CD4-positive, alpha-beta memory T cell (primary cell): ENCODE data around the gene CAMTA1. TPM values are rescaled to one million over a fixed set of nuclear protein-coding genes. Genes with fewer than 3 reads are reported as not detected.

Experiments
- CTCF ChIA-PET: fragments of 350-600 bp; sonication (Branson Sonifier 250); formaldehyde crosslinking; loops from one replicate; lab custom pipeline; 2021; ENCODE audit warnings: inconsistent platforms; ENCODE audit not compliant: partially characterized antibody; lab: Charles Lee
- POLR2A ChIA-PET: fragments of 350-600 bp; sonication (Branson Sonifier 250); formaldehyde crosslinking; loops from one replicate; lab custom pipeline; 2021; ENCODE audit not compliant: partially characterized antibody; lab: Charles Lee
- DNase-seq, 5 donors: peaks; one replicate each; pipeline versions ENCODE4 v3.0.0 to v3.0.0-alpha.2; 2020 to 2022; ENCODE audit warnings: mixed read lengths in 1 of 5
- H3K27ac ChIP-seq: one replicate; pipeline ENCODE4 v1.7.0; 2013; ENCODE audit warnings: low read depth, low read length
- H3K27me3 ChIP-seq: 2 replicates; pipeline ENCODE4 v1.7.0; 2013; ENCODE audit warnings: mild to moderate bottlenecking, low read length, moderate library complexity; ENCODE audit not compliant: insufficient read depth
- H3K36me3 ChIP-seq: 2 replicates; pipeline ENCODE4 v1.7.0; 2013; ENCODE audit warnings: mild to moderate bottlenecking, low read length, moderate library complexity; ENCODE audit not compliant: insufficient read depth
- H3K4me1 ChIP-seq: 2 replicates; pipeline ENCODE4 v1.7.0; 2013; ENCODE audit warnings: mild to moderate bottlenecking, low read length, moderate library complexity; ENCODE audit not compliant: insufficient read depth
- H3K4me3 ChIP-seq, 2 donors: one replicate each; pipeline ENCODE4 v1.7.0; 2013; ENCODE audit warnings: low read length in 2 of 2, mild to moderate bottlenecking in 1 of 2
- H3K9me3 ChIP-seq, 2 donors: one replicate each; pipeline ENCODE4 v1.7.0; 2013; ENCODE audit warnings: low read length in 2 of 2, control low read depth in 1 of 2; ENCODE audit not compliant: control insufficient read depth in 1 of 2
- H3K27ac Mint-ChIP-seq, 7 donors: one replicate each; pipeline ENCODE4 v1.8.0; 2020 to 2021; ENCODE audit warnings: mixed read lengths in 7 of 7, mild to moderate bottlenecking in 6 of 7, inconsistent platforms in 3 of 7, moderate library complexity in 3 of 7
- H3K27me3 Mint-ChIP-seq, 2 donors: one replicate each; pipeline ENCODE4 v1.8.0; 2020 to 2021; ENCODE audit warnings: mixed read lengths in 2 of 2
- H3K36me3 Mint-ChIP-seq, 2 donors: one replicate each; pipeline ENCODE4 v1.8.0; 2020 to 2021; ENCODE audit warnings: mixed read lengths in 2 of 2, inconsistent platforms in 1 of 2, mild to moderate bottlenecking in 1 of 2
- H3K4me1 Mint-ChIP-seq, 4 donors: one replicate each; pipeline ENCODE4 v1.8.0; 2020 to 2021; ENCODE audit warnings: mixed read lengths in 4 of 4, mild to moderate bottlenecking in 1 of 4
- H3K4me3 Mint-ChIP-seq, 8 donors: one replicate each; pipeline ENCODE4 v1.8.0; 2020 to 2021; ENCODE audit warnings: mixed read lengths in 8 of 8, mild to moderate bottlenecking in 7 of 8, moderate library complexity in 6 of 8, inconsistent platforms in 3 of 8
- H3K9me3 Mint-ChIP-seq, 8 donors: one replicate each; pipeline ENCODE4 v1.8.0; 2020 to 2021; ENCODE audit warnings: mixed read lengths in 8 of 8, mild to moderate bottlenecking in 5 of 8, inconsistent platforms in 3 of 8, moderate library complexity in 1 of 8
- intact Hi-C: fragments of 100-400 bp; cut with micrococcal nuclease; formaldehyde crosslinking; loops from one replicate; pipeline ENCODE4 v1.15.1; 2023
- polyA plus RNA-seq, 2 donors: library from polyadenylated mRNA; unstranded; fragments of 300-500 nt; fragmentation: Illumina TruSeq; gene quantifications; one replicate each; pipeline ENCODE4 v1.2.3, GENCODE V29; 2021
- total RNA-seq, 2 experiments: library from RNA; stranded (reverse); gene quantifications; one replicate each; pipeline ENCODE4 v1.2.3, GENCODE V29; 2021

Gene CAMTA1
- total and polyA plus RNA-seq, 4 experiments from 2014 or later = 39.1 to 118 (median 59.9) TPM

DNA sequence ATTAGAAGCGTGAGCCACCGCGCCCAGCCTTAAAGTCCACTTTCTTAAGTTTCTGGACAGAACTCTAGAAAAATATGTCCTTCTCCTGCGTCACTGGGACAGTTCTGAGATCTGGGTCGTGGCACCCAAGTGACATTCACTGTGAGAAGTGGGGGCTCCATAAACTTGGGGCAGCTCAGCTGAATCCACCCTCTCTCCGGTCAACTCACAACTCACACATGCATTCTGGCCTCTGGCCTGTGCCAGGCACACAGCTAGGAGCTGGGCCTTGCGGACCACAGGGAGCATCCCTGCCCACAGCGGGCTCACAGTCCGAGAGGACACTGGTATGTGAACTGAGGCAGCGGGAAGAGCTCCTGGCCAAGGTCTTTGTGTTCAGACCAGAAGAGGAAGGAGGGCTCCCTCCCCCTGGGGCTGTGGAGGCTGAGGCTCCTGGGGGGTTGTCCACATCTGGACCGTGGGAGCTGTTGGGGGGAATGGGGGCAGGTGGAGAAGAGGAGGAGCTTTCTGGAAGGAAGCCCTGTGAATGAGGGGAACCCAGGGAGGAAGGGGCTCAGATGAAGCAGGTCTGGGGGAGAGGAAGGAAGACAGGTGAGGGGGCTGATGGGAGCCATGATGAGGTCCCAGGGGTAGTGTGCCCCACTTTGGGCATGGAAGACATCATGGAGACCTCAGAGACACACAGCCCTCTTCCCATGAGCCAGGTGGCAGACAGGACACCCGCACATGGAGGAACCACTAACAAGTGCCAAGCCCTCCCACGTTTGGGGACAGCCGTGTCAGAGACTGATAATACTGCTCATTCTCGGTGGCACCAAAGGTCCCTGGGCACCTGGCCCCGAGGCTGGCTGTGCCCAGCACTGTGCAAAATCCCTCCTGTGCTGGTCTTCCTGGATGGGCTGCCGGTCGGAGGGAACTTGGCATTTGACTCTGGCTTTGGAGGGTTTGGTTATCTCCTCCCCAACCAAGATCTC lies 794.9 kb downstream of the CAMTA1 start:
- Histone ChIP-seq H3K36me3 (no peaks in the 10 kb centered on the region), H3K4me3 (no peak overlapping the region), H3K9me3 (no peaks in the 10 kb centered on the region), H3K4me1 (no peaks in the 10 kb centered on the region), H3K27ac (no peak overlapping the region), H3K27me3 (no peaks in the 10 kb centered on the region)
- Mint-ChIP-seq H3K4me1 (no peaks in the 10 kb centered on the region), H3K4me3 (no peak overlapping the region), H3K27ac (no peak overlapping the region), H3K9me3 (no peaks in the 10 kb centered on the region), H3K27me3 (peaks cover 2 to 20% of the 10 kb centered on the region in 2 donors), H3K36me3 (no peaks in the 10 kb centered on the region)
- POLR2A ChIA-PET = no interaction called here
- no peak for DNase-seq
- intact Hi-C loops = no loop called here
- CTCF ChIA-PET = no interaction called here

DNA sequence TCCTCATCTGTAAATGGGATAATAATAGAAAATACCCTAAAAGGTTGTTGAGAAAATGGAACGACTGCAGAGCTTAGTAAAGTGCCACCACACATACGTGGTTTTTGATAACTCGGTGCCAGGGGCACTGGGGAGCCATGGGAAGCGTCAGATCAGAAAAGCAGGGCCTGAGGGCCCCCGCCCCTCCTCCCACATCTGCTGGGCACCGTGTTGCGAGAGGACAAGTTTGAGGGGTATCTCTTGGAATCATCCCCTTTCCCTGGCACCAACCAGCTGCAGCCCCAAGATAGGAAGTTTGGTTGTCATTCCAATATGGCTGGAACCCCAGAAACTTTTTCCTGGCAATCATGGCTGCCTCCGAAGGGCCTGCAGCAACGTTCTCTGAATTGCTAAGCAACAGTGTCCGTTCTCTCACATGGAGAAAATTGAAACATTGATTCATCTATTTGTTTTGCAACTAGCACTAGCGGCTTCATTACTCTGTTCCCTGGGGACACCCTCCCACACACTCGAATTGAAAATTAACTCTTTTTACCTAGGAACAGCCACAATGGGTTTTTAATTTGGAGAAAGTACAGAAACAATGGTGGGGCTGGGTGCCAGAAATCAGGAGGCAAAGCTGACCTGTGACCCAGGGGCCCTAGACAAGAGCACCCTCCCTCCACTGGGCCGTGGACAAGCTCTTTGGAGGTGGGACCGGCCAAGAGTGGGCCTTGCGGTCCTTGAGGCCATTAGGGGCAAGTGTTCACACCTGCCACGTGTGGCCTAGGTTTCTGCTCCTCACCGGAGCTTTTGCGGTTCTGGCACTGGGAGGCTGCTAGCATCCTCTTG lies 795.9 kb downstream of the CAMTA1 start:
- intact Hi-C loops = no loop called here
- ChIA-PET POLR2A (no interaction called here), CTCF (no interaction called here)
- Histone ChIP-seq H3K4me1 (no peaks in the 10 kb centered on the region), H3K9me3 (no peaks in the 10 kb centered on the region), H3K36me3 (no peaks in the 10 kb centered on the region), H3K27me3 (no peaks in the 10 kb centered on the region), H3K27ac (no peak overlapping the region), H3K4me3 (no peak overlapping the region)
- Mint-ChIP-seq H3K27ac (no peak overlapping the region), H3K36me3 (no peaks in the 10 kb centered on the region), H3K4me1 (no peaks in the 10 kb centered on the region), H3K9me3 (no peaks in the 10 kb centered on the region), H3K4me3 (no peak overlapping the region), H3K27me3 (peaks cover 2 to 21% of the 10 kb centered on the region in 2 donors)
- no peak for DNase-seq

DNA sequence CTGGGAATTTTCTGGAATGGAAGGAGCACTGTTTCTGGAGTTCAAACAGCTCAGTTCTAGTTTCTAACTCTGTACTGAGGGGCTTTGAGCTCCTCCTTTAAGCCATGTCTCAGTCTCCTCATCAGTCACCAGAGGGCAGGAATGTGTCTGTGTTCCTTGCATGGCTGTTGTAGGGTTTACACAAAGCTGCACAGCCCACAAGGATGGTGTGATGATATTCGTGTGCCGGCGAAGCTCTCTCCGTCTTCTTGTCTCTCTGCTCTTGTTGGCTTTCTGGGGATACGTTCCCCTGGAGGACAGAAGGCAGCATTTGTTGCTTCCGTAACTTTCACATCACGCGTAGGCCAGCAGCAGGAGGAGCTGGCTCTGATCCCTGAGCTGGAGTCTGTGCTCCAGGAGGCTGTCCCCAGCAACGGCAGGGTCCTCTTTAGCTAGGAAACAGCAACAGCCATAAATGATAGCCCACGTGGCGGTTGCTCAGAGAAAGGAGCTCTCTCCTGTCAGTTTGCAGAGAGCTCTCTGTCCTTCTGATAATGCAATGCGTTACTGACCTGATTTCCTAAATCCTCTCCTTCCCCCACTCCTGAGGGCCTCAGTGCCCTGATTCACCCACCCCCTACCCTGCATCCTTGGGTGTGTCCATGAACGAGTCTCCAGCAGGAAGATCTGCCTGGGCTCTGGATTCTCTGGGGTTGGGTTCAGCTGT lies 796.7 kb downstream of the CAMTA1 start:
- Mint-ChIP-seq H3K27ac (no peak overlapping the region), H3K4me1 (no peaks in the 10 kb centered on the region), H3K36me3 (no peaks in the 10 kb centered on the region), H3K9me3 (no peaks in the 10 kb centered on the region), H3K4me3 (no peak overlapping the region), H3K27me3 (peaks cover 2 to 21% of the 10 kb centered on the region in 2 donors)
- no peak for DNase-seq
- H3K4me1 ChIP-seq = no peaks in the 10 kb centered on the region
- POLR2A ChIA-PET = no interaction called here
- H3K36me3 ChIP-seq = no peaks in the 10 kb centered on the region
- H3K9me3 ChIP-seq = no peaks in the 10 kb centered on the region
- no peaks in the 10 kb centered on the region for H3K27me3 ChIP-seq
- H3K27ac ChIP-seq = no peak overlapping the region
- CTCF ChIA-PET = no interaction called here
- H3K4me3 ChIP-seq = no peak overlapping the region
- intact Hi-C loops = no loop called here

DNA sequence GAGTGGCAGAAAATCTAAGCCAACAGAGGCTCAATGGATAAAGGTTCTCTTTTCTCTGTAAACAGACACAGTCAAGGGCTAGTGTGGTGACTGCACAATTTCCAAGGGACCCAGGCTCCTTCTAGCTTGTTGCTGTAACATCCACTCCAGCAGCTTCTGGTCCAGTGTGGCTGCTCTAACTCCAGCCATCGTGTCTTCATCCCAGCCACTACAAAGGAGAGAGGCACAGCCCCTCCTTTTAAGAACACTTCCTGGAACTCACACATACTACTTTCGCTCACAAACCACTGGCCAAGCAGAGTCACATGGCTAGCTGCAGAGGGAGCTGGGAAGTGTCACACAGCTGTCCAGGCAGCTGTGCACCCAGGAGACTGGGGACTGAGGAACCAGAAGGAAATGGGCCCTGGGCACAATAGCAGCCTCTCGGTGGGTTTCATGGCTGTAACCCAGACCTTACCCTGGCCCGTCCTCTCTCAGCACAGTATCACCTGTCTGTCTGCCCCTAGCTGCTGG lies 797.3 kb downstream of the CAMTA1 start:
- Histone ChIP-seq H3K36me3 (no peaks in the 10 kb centered on the region), H3K27me3 (no peaks in the 10 kb centered on the region), H3K27ac (no peak overlapping the region), H3K4me1 (no peaks in the 10 kb centered on the region), H3K9me3 (no peaks in the 10 kb centered on the region), H3K4me3 (no peak overlapping the region)
- H3K4me3 Mint-ChIP-seq = no peak overlapping the region
- intact Hi-C loops = no loop called here
- H3K27ac Mint-ChIP-seq = no peak overlapping the region
- H3K36me3 Mint-ChIP-seq = no peaks in the 10 kb centered on the region
- ChIA-PET POLR2A (no interaction called here), CTCF (no interaction called here)
- no peak for DNase-seq
- no peaks in the 10 kb centered on the region for H3K9me3 Mint-ChIP-seq
- peaks cover 2 to 21% of the 10 kb centered on the region in 2 donors for H3K27me3 Mint-ChIP-seq
- H3K4me1 Mint-ChIP-seq = no peaks in the 10 kb centered on the region

DNA sequence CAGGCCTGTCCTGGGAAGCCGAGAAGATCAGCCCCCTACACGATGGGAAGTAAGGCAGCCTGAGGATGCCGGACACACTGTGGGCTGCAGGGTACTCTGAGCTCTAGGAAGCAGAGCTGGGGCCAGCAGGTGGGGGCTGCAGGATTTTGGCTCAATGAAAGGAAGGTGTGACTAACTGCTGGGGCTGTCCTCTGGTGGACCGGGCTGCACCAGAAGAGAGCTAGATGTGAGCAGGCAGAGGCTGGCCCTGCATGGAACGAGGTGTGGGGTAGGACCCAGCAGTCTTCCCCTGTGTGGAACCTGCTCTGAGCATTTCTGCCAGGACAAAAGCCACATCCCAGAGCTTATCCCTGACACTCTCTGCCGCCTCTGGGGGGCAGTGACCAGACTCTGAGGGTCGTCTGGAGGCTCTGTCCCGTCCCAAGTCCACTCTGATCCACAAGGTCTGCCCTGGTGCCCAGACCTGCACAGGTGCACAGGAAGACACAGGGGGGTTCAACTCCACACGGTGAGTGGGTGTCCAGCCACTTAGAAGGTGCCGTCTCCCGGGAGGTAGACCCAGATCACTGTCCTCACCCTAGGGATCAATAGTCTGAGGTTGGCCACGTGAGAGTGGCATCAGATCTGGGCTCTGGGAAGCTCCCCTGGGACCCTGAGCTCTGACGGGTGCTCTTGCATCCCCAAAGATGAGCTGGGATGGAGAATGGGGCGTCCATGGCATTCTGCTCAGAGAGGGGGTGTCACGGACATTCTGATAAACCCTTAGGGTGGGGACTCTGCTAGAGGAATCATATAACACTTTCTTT lies 798.2 kb downstream of the CAMTA1 start:
- POLR2A ChIA-PET = no interaction called here
- Histone ChIP-seq H3K4me1 (no peaks in the 10 kb centered on the region), H3K27ac (no peak overlapping the region), H3K9me3 (no peaks in the 10 kb centered on the region), H3K36me3 (no peaks in the 10 kb centered on the region), H3K4me3 (no peak overlapping the region), H3K27me3 (no peaks in the 10 kb centered on the region)
- H3K4me3 Mint-ChIP-seq = no peak overlapping the region
- CTCF ChIA-PET = no interaction called here
- intact Hi-C loops = no loop called here
- no peak for DNase-seq
- H3K27me3 Mint-ChIP-seq = peaks cover 2 to 20% of the 10 kb centered on the region in 2 donors
- H3K27ac Mint-ChIP-seq = no peak overlapping the region
- H3K36me3 Mint-ChIP-seq = no peaks in the 10 kb centered on the region
- H3K4me1 Mint-ChIP-seq = no peaks in the 10 kb centered on the region
- no peaks in the 10 kb centered on the region for H3K9me3 Mint-ChIP-seq

DNA sequence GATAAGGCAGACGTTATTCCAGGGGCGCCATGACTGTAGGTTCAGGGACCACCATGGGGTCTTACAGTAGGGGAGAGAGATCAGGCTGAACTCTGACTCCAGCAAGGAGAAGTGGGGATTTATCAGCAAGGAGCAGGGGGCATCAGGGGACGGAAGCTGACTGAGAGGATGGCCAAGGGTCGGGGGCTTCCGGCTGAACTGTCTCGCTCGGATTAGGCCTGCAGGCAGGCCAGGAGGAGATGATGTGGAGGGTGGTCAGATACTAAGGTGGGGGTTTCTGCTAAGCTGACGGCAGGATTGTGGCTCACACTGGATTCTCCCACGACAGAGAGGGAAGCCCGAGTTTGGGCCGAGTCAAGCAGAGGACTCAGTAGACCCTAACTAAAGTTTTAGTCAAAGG lies 798.9 kb downstream of the CAMTA1 start:
- intact Hi-C loops = no loop called here
- no peaks in the 10 kb centered on the region for H3K4me1 Mint-ChIP-seq
- no peak overlapping the region for H3K27ac Mint-ChIP-seq
- H3K36me3 ChIP-seq = no peaks in the 10 kb centered on the region
- ChIA-PET POLR2A (no interaction called here), CTCF (no interaction called here)
- no peak for DNase-seq
- no peaks in the 10 kb centered on the region for H3K4me1 ChIP-seq
- no peak overlapping the region for H3K4me3 ChIP-seq
- no peak overlapping the region for H3K4me3 Mint-ChIP-seq
- no peaks in the 10 kb centered on the region for H3K9me3 ChIP-seq
- no peak overlapping the region for H3K27ac ChIP-seq
- no peaks in the 10 kb centered on the region for H3K27me3 ChIP-seq
- peaks cover 2 to 16% of the 10 kb centered on the region in 2 donors for H3K27me3 Mint-ChIP-seq
- no peaks in the 10 kb centered on the region for H3K9me3 Mint-ChIP-seq
- no peaks in the 10 kb centered on the region for H3K36me3 Mint-ChIP-seq
